ENCODE data around the gene ZP3.

DNA sequence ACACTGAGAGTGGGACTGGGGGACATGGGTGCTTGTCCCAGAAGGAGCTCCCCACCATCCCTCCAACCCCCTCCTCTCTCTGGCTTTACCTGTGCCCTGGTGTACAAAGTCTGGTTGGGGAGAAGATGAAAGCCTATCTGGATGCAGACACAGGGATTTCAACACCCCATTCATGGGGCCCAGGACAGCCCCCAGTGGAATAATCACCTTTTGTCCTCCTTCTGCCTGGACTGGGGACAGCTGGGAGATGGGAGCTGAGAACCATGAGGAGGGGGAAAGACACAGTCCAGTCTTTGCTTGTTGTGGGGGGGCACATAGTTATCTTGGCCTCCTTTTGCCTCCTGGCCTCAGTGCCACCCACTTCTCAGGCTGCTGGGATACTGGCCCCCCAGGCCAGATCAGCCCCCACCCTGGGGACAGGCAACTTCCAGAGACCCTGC, 16.6 kb upstream of the ZP3 start:
- TF ChIP-seq, protein P1, sequence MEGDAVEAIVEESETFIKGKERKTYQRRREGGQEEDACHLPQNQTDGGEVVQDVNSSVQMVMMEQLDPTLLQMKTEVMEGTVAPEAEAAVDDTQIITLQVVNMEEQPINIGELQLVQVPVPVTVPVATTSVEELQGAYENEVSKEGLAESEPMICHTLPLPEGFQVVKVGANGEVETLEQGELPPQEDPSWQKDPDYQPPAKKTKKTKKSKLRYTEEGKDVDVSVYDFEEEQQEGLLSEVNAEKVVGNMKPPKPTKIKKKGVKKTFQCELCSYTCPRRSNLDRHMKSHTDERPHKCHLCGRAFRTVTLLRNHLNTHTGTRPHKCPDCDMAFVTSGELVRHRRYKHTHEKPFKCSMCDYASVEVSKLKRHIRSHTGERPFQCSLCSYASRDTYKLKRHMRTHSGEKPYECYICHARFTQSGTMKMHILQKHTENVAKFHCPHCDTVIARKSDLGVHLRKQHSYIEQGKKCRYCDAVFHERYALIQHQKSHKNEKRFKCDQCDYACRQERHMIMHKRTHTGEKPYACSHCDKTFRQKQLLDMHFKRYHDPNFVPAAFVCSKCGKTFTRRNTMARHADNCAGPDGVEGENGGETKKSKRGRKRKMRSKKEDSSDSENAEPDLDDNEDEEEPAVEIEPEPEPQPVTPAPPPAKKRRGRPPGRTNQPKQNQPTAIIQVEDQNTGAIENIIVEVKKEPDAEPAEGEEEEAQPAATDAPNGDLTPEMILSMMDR (IDR thresholded peaks at IDR 0.05): no peak
- no peak for TF ChIP-seq POLR2A (IDR thresholded peaks at IDR 0.05)
